Fibroblast of lung (primary cell): ENCODE data around the gene MICAL2. TPM values are rescaled to one million over a fixed set of nuclear protein-coding genes. Genes with fewer than 3 reads are reported as not detected.
A peak's percentile ranks its signal among the peaks of the same experiment; 100 is the strongest.

Source experiments
- DNase-seq, 2 donors: peaks; one replicate each; pipeline versions ENCODE4 v3.0.0 to v3.0.0-alpha.2; 2010; ENCODE audit warnings: low read depth in 2 of 2
- H2AFZ ChIP-seq: 2 replicates; pipeline ENCODE4 v1.5.1; 2012; ENCODE audit warnings: low read length, control low read depth, inconsistent platforms
- H3K27ac ChIP-seq: 2 replicates; pipeline ENCODE4 v1.5.1; 2011; ENCODE audit warnings: low read length, control low read depth; ENCODE audit not compliant: insufficient read depth
- H3K27me3 ChIP-seq: 2 replicates; pipeline ENCODE4 v1.5.1; 2011; ENCODE audit warnings: mild to moderate bottlenecking, low read length; ENCODE audit not compliant: control insufficient read depth, insufficient read depth
- H3K36me3 ChIP-seq: 2 replicates; pipeline ENCODE4 v1.5.1; 2011; ENCODE audit warnings: low read length; ENCODE audit not compliant: control insufficient read depth, insufficient read depth
- H3K4me1 ChIP-seq: 2 replicates; pipeline ENCODE4 v1.5.1; 2011; ENCODE audit warnings: low read length; ENCODE audit not compliant: control insufficient read depth, insufficient read depth; ENCODE audit errors: extremely low read depth
- H3K4me2 ChIP-seq: 2 replicates; pipeline ENCODE4 v1.5.1; 2011; ENCODE audit warnings: low read length, control low read depth; ENCODE audit not compliant: insufficient read depth; ENCODE audit errors: extremely low read depth
- H3K4me3 ChIP-seq, 4 experiments: fragments of 200-600 bp in 1 of 4; sonication (generic) in 1 of 4; replicated peaks in 1 of 4; 2 replicates each; pipeline ENCODE4 v1.5.1; 2011 to 2016; ENCODE audit warnings: low read length in 4 of 4, low read depth in 3 of 4, mild to moderate bottlenecking in 3 of 4, control low read depth in 2 of 4, inconsistent platforms in 1 of 4, mixed read lengths in 1 of 4; ENCODE audit not compliant: insufficient read depth in 1 of 4; ENCODE audit errors: control extremely low read depth in 1 of 4
- H3K79me2 ChIP-seq: 2 replicates; pipeline ENCODE4 v1.5.1; 2012; ENCODE audit warnings: mild to moderate bottlenecking, low read length, inconsistent platforms; ENCODE audit not compliant: control insufficient read depth, insufficient read depth
- H3K9ac ChIP-seq: 2 replicates; pipeline ENCODE4 v1.5.1; 2011; ENCODE audit warnings: mild to moderate bottlenecking, low read length, control low read depth; ENCODE audit not compliant: insufficient read depth
- H3K9me3 ChIP-seq: 2 replicates; pipeline ENCODE4 v1.5.1; 2012; ENCODE audit warnings: low read depth, low read length; ENCODE audit not compliant: control insufficient read depth, insufficient read depth
- H4K20me1 ChIP-seq: 2 replicates; pipeline ENCODE4 v1.5.1; 2011; ENCODE audit warnings: low read length; ENCODE audit not compliant: control insufficient read depth, insufficient read depth; ENCODE audit errors: extremely low read depth
- EZH2 ChIP-seq: IDR thresholded peaks from 2 replicates; pipeline ENCODE4 v1.5.1; 2012; ENCODE audit warnings: low read length, control low read depth, mild to moderate bottlenecking; ENCODE audit errors: missing control alignments
- polyA plus RNA-seq, 2 donors: library from polyadenylated mRNA; depleted of rRNA in 1 of 2; stranded (reverse) in 1 of 2; unstranded in 1 of 2; fragments of >200 nt; gene quantifications; 2 replicates each; pipeline ENCODE4 v1.2.1, GENCODE V29; 2011 to 2012; ENCODE audit warnings: missing spikeins in 1 of 2
- total RNA-seq: library from RNA; depleted of rRNA; stranded (reverse); fragments of >200 nt; gene quantifications from 2 replicates; pipeline ENCODE4 v1.2.1, GENCODE V29; 2014
- TF ChIP-seq, protein P1 (sequence below), 2 donors: IDR thresholded peaks in 1 of 2; conservative IDR thresholded peaks in 1 of 2; 1 replicate in 1 of 2; 2 replicates in 1 of 2; pipeline ENCODE4 v1.5.1; 2011 to 2012; ENCODE audit warnings: low read length in 2 of 2, control low read depth in 1 of 2, inconsistent platforms in 1 of 2, low read depth in 1 of 2, mild to moderate bottlenecking in 1 of 2

Gene MICAL2
- total and polyA plus RNA-seq, 2 donors (not counting 1 experiment from before 2014, with no cell fraction given) = 78.5 to 275 TPM

DNA sequence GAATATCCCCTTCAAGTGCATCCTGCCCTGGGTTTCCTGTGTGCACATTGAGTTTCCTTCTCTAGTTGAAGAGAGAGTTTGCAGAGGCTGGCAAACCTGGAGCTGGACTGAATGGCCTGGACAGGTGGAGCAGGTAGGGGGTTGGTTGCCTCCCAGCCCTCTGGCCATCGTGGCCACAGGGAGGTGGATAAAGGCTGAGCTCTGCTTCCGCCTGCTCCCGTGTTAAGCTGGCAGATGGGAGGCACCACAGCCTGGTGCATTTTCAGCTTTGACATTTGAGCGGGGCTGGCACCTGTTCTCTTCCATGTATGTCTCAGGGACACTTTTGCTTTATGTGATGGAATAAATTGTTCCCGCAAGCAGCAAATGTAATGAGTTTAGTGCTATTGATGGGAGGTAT, 11.1 kb downstream of the MICAL2 start:
- H3K4me2 ChIP-seq = no peak overlapping the region
- H3K27ac ChIP-seq = no peak overlapping the region
- H3K27me3 ChIP-seq = no peaks in the 10 kb centered on the region
- TF ChIP-seq, protein P1, sequence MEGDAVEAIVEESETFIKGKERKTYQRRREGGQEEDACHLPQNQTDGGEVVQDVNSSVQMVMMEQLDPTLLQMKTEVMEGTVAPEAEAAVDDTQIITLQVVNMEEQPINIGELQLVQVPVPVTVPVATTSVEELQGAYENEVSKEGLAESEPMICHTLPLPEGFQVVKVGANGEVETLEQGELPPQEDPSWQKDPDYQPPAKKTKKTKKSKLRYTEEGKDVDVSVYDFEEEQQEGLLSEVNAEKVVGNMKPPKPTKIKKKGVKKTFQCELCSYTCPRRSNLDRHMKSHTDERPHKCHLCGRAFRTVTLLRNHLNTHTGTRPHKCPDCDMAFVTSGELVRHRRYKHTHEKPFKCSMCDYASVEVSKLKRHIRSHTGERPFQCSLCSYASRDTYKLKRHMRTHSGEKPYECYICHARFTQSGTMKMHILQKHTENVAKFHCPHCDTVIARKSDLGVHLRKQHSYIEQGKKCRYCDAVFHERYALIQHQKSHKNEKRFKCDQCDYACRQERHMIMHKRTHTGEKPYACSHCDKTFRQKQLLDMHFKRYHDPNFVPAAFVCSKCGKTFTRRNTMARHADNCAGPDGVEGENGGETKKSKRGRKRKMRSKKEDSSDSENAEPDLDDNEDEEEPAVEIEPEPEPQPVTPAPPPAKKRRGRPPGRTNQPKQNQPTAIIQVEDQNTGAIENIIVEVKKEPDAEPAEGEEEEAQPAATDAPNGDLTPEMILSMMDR (conservative IDR thresholded peaks at IDR 0.05 in 1 of 2, IDR thresholded peaks at IDR 0.05 in 1 of 2; ENCODE audit: low read depth in 1 of 2, low read length in 2 of 2) = no peak
- TF ChIP-seq EZH2 = no peak
- no peak overlapping the region for H3K4me3 ChIP-seq
- H2AFZ ChIP-seq = no peak overlapping the region
- no peaks in the 10 kb centered on the region for H3K9me3 ChIP-seq
- H3K9ac ChIP-seq = no peak overlapping the region
- peaks cover 49% of the 10 kb centered on the region for H3K4me1 ChIP-seq
- no peak for DNase-seq
- H3K36me3 ChIP-seq = peaks cover 9% of the 10 kb centered on the region
- peaks cover 93% of the 10 kb centered on the region for H3K79me2 ChIP-seq
- H4K20me1 ChIP-seq = no peaks in the 10 kb centered on the region

DNA sequence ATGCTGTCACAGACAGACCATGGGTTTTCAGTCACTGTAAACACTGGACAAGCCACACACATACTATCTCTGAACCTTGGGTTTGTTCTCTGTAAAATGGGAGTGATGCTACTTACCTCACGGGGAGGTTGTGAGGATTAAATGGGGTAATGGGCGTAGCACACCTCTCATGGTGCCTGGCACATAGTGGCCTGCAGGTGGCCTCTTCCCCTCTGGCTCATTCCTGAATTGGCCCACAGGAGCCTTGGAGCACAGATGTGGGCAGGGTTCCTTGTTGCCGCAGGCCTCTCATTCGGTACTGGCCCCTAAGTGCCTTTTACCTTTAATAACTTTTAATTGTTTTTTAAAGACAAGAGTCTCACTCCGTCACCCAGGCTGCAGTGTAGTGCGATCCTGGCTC, 11.7 kb downstream of the MICAL2 start:
- no peak overlapping the region for H3K4me2 ChIP-seq

DNA sequence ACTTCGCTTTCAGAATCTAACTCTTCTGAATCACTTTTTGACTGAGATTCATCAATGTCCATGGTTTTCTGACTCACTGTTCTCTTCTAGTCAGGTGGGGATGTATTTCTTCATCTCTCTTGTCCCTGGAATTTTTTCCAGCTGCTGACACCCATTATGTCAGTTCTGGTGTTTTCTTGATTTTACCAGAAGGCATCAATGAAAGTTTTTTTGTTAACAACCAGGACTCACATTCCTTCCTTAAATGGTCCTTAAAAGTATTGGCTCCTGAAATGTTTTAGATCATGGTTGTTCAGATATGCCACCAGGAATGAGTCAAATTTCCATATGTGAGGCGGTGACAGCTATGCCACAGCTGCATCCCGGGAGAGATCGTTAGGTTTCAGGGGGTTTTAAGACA, 12.9 kb downstream of the MICAL2 start:
- Histone ChIP-seq H3K9me3 (no peaks in the 10 kb centered on the region), H3K4me3 (no peak overlapping the region), H3K79me2 (peaks cover 91% of the 10 kb centered on the region), H2AFZ (no peak overlapping the region), H3K9ac (no peak overlapping the region), H4K20me1 (no peaks in the 10 kb centered on the region), H3K36me3 (peaks cover 5% of the 10 kb centered on the region), H3K4me2 (peak overlapping the region; percentile 23), H3K27me3 (no peaks in the 10 kb centered on the region), H3K4me1 (peaks cover 54% of the 10 kb centered on the region), H3K27ac (peak overlapping the region; percentile 52)
- TF ChIP-seq, protein P1 (conservative IDR thresholded peaks at IDR 0.05 in 1 of 2, IDR thresholded peaks at IDR 0.05 in 1 of 2; ENCODE audit: low read depth in 1 of 2, low read length in 2 of 2) = no peak
- DNase-seq = peak; percentile 85

More for the DNA sequence above, 11.7 kb downstream of the MICAL2 start:
- no peak overlapping the region for H3K27ac ChIP-seq
- TF ChIP-seq EZH2 = no peak
- TF ChIP-seq, protein P1 (conservative IDR thresholded peaks at IDR 0.05 in 1 of 2, IDR thresholded peaks at IDR 0.05 in 1 of 2; ENCODE audit: low read depth in 1 of 2, low read length in 2 of 2) = peak; percentile 27 to 46
- peaks cover 7% of the 10 kb centered on the region for H3K36me3 ChIP-seq
- peaks cover 91% of the 10 kb centered on the region for H3K79me2 ChIP-seq
- no peak overlapping the region for H3K9ac ChIP-seq
- H3K9me3 ChIP-seq = no peaks in the 10 kb centered on the region
- no peak overlapping the region for H3K4me3 ChIP-seq
- DNase-seq = no peak
- peaks cover 54% of the 10 kb centered on the region for H3K4me1 ChIP-seq
- no peak overlapping the region for H2AFZ ChIP-seq
- H4K20me1 ChIP-seq = no peaks in the 10 kb centered on the region
- no peaks in the 10 kb centered on the region for H3K27me3 ChIP-seq
